ENCODE measurements around the gene TUBB4A.

DNA sequence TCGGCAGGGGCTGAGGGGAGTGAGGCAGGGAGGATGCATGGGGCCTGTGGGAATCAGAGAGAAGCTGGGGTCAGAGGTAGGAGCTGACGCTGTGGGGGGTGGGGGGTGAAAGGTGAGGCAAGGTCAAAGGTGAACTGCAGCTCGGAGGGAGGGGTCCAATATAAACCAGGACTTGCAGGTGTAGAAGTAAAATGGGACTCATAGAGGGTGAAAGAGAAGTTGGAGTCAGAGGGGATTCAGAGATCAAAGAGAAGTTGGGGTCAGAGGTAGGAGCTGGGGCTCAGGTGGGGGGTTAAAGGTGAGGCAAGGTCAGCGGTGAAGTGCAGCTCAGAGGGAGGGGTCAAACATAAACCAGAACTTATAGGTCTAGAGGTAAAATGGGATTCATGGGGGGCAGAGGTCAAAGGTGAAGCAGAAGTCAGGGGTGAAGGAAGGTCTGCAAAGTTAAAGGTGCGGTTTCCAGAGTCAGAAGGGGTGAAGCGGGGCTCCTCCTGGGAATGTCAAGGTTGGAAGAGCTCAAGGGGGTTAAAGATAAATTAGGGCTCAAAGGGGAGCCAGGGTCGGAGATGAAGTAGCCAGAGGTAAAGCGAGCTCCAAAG, 7.6 kb downstream of the TUBB4A start:
- TF ChIP-seq CTCF (IDR thresholded peaks at IDR 0.05; ENCODE audit: low read depth, low read length) = no peak
- no peak for TF ChIP-seq EZH2phosphoT487 (IDR thresholded peaks at IDR 0.05; ENCODE audit: low read depth)
